AG09319 (cell line): ENCODE measurements around the gene CORO2A.
"Not testable (repeated sequence)": the region's sequence is repeated elsewhere in the genome, so short reads cannot be mapped to it uniquely, and the experiment has no call there.

Experiments used
- DNase-seq: peaks from one replicate; pipeline ENCODE4 v3.0.0-alpha.2; 2010; ENCODE audit warnings: low read depth; ENCODE audit errors: extremely low read depth
- TF ChIP-seq, protein P1 (sequence below): IDR thresholded peaks from 2 replicates; pipeline ENCODE4 v1.5.1; 2011; ENCODE audit warnings: low read depth, mild to moderate bottlenecking, inconsistent platforms, low read length, moderate library complexity

CORO2A gene

DNA sequence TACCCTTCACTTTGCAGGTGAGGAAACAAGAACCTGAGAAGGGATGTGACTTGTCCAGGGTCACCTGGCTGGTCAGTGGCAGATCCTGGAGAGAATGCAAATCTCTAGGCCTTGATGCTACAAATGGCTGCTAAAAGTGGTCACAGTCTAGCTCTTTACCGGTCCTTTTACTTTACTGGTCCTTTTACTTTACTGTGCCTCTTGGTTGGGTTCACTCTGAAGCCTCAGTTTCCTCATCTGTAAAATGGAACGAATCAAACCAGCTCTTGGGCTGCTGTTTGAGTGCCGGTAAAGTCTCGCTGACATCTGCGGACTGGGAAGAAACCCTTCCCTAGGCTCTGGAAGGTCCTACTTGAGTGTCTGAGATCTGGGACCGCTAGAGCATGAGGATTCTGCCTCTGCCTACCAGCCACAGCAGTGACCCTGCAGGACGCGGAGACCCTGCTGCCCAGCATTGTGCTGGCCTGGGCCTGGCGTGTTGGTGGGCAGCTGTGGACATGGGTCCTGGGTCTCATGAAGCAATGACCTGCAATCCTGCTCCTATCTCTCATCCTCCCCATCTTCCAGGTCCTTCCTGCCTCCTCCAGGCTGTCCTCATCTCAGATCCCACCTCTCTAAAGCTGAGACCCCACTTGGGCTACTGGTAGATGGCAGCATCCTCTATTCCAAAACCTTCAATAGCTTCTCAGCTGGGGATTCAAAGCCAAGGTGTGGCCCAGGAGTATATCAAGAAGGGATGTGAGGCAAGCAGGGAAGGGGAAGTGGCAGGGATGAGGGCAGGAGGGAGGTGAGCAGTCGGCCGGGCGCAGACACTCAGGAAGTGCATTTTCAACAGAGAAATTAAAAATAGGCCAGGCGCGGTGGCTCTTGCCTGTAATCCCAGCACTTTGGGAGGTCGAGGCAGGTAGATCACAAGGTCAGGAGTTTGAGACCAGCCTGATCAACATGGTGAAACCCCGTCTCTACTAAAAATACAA is 13.3 kb downstream of the CORO2A start:
- TF ChIP-seq, protein P1, sequence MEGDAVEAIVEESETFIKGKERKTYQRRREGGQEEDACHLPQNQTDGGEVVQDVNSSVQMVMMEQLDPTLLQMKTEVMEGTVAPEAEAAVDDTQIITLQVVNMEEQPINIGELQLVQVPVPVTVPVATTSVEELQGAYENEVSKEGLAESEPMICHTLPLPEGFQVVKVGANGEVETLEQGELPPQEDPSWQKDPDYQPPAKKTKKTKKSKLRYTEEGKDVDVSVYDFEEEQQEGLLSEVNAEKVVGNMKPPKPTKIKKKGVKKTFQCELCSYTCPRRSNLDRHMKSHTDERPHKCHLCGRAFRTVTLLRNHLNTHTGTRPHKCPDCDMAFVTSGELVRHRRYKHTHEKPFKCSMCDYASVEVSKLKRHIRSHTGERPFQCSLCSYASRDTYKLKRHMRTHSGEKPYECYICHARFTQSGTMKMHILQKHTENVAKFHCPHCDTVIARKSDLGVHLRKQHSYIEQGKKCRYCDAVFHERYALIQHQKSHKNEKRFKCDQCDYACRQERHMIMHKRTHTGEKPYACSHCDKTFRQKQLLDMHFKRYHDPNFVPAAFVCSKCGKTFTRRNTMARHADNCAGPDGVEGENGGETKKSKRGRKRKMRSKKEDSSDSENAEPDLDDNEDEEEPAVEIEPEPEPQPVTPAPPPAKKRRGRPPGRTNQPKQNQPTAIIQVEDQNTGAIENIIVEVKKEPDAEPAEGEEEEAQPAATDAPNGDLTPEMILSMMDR: no peak

GRCh38 chr9:98176391-98177259 is 15.8 kb downstream of the CORO2A start:
- DNase-seq: no peak
- TF ChIP-seq, protein P1: no peak

More for the DNA sequence above, 13.3 kb downstream of the CORO2A start:
- no peak for DNase-seq

GRCh38 chr9:98175762-98176161 is 16.7 kb downstream of the CORO2A start:
- no peak for DNase-seq
- TF ChIP-seq, protein P1: no peak

- TF ChIP-seq, protein P1: no peak
- no peak for DNase-seq
Observed at GRCh38 chr9:98175028-98175569, 17.3 kb downstream of the CORO2A start.

- not testable (repeated sequence) for DNase-seq
Observed at GRCh38 chr9:98174502-98174918, 17.9 kb downstream of the CORO2A start.

DNA sequence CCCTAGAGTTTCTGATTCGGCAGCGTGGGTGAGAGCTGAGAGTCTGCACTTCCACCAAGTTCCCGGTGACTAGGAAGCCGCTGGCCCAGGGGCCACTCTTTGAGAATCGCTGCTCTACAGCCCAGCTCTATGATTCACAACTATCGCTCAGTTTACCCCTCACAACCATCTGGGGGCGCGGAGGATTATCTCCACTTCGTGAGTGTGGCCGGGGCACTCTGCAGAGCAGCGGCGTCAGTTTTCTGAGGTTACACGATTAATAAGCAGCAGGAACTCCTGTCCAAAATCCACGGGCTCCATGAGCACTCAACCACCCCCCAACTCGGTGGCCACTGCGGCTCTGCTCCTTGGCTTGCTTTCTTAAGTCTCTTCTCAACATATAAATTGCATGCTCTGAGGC is 19.3 kb downstream of the CORO2A start:
- DNase-seq: no peak

DNA sequence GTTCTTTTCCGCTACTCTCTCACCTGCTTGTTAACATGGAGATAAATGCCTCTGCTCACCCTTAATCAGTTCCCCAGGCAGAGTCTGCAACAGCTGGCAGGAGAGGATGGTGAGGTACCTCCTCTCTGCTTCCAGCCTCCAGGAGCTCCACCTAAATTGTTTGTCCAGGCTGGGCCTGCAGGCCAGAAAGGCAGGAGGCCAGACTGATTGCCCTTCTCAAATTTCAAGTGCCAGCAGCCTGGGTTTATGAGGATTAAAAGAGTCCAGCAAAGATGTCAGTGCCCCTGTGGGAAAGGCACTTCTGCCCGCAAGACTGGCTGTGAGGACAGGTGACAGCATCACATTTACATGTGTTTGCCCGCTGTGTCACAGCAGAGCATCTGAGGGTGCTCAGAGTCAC is 19.8 kb downstream of the CORO2A start:
- TF ChIP-seq, protein P1: no peak
- no peak for DNase-seq

More for the DNA sequence above, 19.3 kb downstream of the CORO2A start:
- TF ChIP-seq, protein P1: no peak
